ENCODE data around the gene MFF. TPM values are rescaled to one million over a fixed set of nuclear protein-coding genes. Genes with fewer than 3 reads are reported as not detected.

MFF gene
- 100 to 1,000 TPM; 122 to 159 (median 148) TPM for polyA plus RNA-seq

DNA sequence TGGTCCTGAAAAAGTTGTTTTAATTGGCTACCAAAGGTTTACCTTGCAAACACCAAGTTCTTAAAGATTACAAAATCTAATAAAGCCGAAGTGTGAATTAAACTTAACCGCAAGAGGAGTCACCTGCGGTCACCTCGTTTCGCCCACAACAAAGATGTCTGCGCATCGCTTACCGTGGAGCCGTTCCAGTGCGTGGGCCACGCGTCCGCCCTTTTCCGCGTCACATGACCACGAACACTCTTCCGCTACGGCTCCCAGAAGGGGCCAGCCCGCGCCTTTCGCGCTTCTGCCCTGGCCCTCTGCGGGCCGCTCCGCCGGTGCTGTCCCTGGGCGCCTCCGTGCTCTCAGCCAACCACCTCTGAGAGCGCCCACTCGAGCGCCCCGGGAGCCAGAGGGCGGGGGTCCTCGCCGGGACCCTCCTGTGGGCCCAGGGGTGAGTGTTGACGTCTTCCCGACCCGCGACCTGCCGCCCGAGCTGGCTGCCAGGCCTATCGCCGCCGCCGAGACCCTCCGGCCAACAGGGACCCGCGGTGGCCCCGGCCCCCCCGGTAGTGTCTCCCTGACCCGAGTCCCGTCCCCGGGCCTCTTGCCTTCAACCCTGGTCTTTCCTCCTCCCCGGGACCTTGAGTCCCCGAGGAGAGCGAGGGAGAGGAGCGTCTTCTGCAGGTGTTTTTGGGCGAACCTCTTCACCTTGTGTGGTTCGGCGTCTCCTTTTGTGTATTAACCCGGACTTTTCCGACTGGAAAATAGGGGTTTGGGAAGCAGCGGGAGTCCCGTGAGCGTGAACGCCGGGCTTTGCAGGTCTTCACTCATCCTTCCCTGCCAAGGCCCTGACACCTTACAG lies at the start of gene MFF:
Gene MFF (plus strand): TSS at position 257 of the 844 bp plus-strand sequence. CDS start 5,415 bp downstream, outside the sequence.
- no peaks in the 10 kb centered on the region for H3K36me3 Mint-ChIP-seq
- peak within 1 kb of the TSS; percentile 83 to 92 (median 90) for H3K27ac Mint-ChIP-seq
- peaks cover 65 to 78% of the 10 kb centered on the region in 2 donors for H3K4me1 Mint-ChIP-seq
- DNase-seq = peak; percentile 92 to 93 (median 93)
- H3K4me3 Mint-ChIP-seq = peak within 1 kb of the TSS; percentile 91 to 96 (median 92)
- no peaks in the 10 kb centered on the region for H3K9me3 Mint-ChIP-seq
- H3K27me3 Mint-ChIP-seq (ENCODE audit: low read depth in 3 of 3) = peaks cover 6 to 11% (median 10%) of the 10 kb centered on the region in 3 donors

DNA sequence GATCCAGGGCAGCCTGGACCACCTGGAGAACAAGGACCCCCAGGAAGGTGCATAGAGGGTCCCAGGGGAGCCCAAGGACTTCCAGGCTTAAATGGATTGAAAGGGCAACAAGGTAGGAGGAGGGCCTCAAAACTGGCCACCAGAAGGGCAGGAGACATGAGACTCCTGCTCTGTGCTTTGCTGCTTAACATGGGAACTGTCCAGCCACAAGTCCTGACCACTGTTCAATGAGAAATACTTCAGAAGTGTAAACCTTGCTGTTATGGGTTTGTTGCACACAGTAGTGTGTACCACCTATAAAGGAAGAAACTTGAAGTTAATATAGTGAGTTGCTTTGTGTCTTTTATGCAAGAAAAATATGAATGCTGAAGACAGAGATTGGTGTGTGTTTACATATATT lies 44.2 kb upstream of the MFF start:
- Mint-ChIP-seq H3K4me1 (no peaks in the 10 kb centered on the region), H3K9me3 (no peaks in the 10 kb centered on the region), H3K27ac (no peak overlapping the region), H3K4me3 (no peak overlapping the region), H3K36me3 (peaks cover 0 to 3% (median 0%) of the 10 kb centered on the region in 3 donors), H3K27me3 (ENCODE audit: low read depth in 3 of 3) (peaks cover 0 to 3% (median 0%) of the 10 kb centered on the region in 3 donors)
- DNase-seq = no peak

GRCh38 chr2:227285741-227286236 lies 39.3 kb upstream of the MFF start:
- no peak overlapping the region for H3K4me3 Mint-ChIP-seq
- no peak for DNase-seq
- H3K4me1 Mint-ChIP-seq = no peaks in the 10 kb centered on the region
- peaks cover 0 to 3% (median 0%) of the 10 kb centered on the region in 3 donors for H3K36me3 Mint-ChIP-seq
- H3K27ac Mint-ChIP-seq = no peak overlapping the region
- no peaks in the 10 kb centered on the region for H3K9me3 Mint-ChIP-seq
- no peaks in the 10 kb centered on the region for H3K27me3 Mint-ChIP-seq (ENCODE audit: low read depth in 3 of 3)

GRCh38 chr2:227287771-227288170 lies 37.3 kb upstream of the MFF start:
- Mint-ChIP-seq H3K9me3 (no peaks in the 10 kb centered on the region), H3K27ac (no peak overlapping the region), H3K27me3 (ENCODE audit: low read depth in 3 of 3) (no peaks in the 10 kb centered on the region), H3K4me1 (no peaks in the 10 kb centered on the region), H3K36me3 (peaks cover 0 to 3% (median 0%) of the 10 kb centered on the region in 3 donors), H3K4me3 (no peak overlapping the region)
- DNase-seq = no peak

GRCh38 chr2:227292314-227292713 lies 32.7 kb upstream of the MFF start:
- Mint-ChIP-seq H3K9me3 (no peaks in the 10 kb centered on the region), H3K27ac (no peak overlapping the region), H3K36me3 (no peaks in the 10 kb centered on the region), H3K4me3 (no peak overlapping the region), H3K27me3 (ENCODE audit: low read depth in 3 of 3) (no peaks in the 10 kb centered on the region), H3K4me1 (no peaks in the 10 kb centered on the region)
- no peak for DNase-seq

GRCh38 chr2:227293531-227293930 lies 31.5 kb upstream of the MFF start:
- Mint-ChIP-seq H3K27ac (no peak overlapping the region), H3K9me3 (no peaks in the 10 kb centered on the region), H3K36me3 (no peaks in the 10 kb centered on the region), H3K27me3 (ENCODE audit: low read depth in 3 of 3) (no peaks in the 10 kb centered on the region), H3K4me1 (no peaks in the 10 kb centered on the region), H3K4me3 (no peak overlapping the region)
- no peak for DNase-seq

- Mint-ChIP-seq H3K27me3 (ENCODE audit: low read depth in 3 of 3) (peaks cover 0 to 2% (median 0%) of the 10 kb centered on the region in 3 donors), H3K4me1 (no peaks in the 10 kb centered on the region), H3K9me3 (no peaks in the 10 kb centered on the region), H3K4me3 (no peak overlapping the region), H3K36me3 (no peaks in the 10 kb centered on the region), H3K27ac (no peak overlapping the region)
- no peak for DNase-seq
These were observed 29.2 kb upstream of the MFF start for GRCh38 chr2:227295806-227296205.

DNA sequence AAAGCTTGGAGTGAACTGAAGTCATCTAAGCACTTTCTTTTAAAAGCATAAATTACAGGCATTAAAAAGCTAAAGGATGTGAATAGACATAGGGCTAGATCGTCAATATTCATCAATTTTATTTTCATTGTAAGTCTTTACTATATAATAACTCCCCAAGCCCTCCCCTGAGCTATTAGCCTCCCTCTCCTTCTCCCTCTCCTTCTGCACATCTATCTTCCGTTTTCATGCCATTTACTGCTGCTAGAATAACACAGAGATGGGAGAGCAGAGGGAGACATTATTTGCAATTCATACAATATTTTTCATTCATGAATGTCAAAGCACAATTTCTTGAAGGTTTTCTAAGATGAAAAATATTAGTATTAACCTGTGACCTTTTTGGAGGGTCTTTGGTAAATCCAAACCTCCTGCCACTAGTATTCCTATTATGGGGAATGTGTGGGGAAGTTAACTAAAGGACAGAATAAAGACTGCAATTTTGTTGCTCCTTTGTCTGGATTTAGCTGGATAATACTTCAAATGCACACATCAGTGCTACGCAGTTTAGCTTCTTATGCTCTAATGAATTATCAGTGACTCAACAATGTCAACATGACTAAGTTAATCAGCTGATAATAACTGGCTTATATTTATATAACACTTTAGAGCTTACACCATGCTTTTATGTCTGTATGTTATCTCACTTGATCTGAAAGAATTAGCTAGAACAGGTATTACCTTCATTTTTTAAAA lies 28.2 kb upstream of the MFF start:
- Mint-ChIP-seq H3K4me3 (no peak overlapping the region), H3K4me1 (no peaks in the 10 kb centered on the region), H3K36me3 (no peaks in the 10 kb centered on the region), H3K27me3 (ENCODE audit: low read depth in 3 of 3) (peaks cover 0 to 2% (median 0%) of the 10 kb centered on the region in 3 donors), H3K27ac (no peak overlapping the region), H3K9me3 (no peaks in the 10 kb centered on the region)
- no peak for DNase-seq

GRCh38 chr2:227301523-227301922 lies 23.5 kb upstream of the MFF start:
- no peak for DNase-seq
- Mint-ChIP-seq H3K4me3 (no peak overlapping the region), H3K27ac (no peak overlapping the region), H3K9me3 (no peaks in the 10 kb centered on the region), H3K36me3 (peaks cover 0 to 4% (median 0%) of the 10 kb centered on the region in 3 donors), H3K4me1 (no peaks in the 10 kb centered on the region), H3K27me3 (ENCODE audit: low read depth in 3 of 3) (peaks cover 0 to 4% (median 0%) of the 10 kb centered on the region in 3 donors)

DNA sequence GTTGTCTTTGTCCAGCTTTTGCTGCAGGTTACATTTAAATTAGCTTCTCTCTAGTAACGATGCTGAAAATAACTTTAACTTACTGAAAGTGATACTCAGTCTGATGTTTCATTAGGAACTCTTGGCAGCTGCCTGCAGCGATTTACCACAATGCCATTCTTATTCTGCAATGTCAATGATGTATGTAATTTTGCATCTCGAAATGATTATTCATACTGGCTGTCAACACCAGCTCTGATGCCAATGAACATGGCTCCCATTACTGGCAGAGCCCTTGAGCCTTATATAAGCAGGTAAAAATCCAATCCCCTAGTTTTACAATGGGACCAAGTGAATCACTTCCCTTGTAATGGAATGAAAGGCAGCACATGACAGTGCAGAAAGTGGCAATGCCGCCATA lies 16.3 kb upstream of the MFF start:
- Mint-ChIP-seq H3K4me1 (no peaks in the 10 kb centered on the region), H3K27ac (no peak overlapping the region)

DNA sequence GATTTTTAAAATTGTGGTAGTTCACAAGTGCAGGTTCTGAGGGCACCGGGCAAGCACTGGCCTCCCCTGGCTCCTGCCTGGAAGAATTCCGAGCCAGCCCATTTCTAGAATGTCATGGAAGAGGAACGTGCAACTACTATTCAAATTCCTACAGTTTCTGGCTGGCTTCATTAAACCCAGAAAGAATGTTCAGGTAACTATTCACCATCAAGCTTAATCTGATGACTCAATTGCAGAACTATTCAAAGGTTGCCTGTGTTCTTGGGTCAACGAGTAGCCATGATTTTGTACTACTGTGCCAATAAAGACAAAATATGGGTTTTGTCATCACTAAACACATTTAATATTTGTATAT lies 14.3 kb upstream of the MFF start:
- no peak for DNase-seq
- no peak overlapping the region for H3K4me3 Mint-ChIP-seq
- H3K4me1 Mint-ChIP-seq = no peaks in the 10 kb centered on the region
- no peaks in the 10 kb centered on the region for H3K9me3 Mint-ChIP-seq
- H3K36me3 Mint-ChIP-seq = no peaks in the 10 kb centered on the region
- no peak overlapping the region for H3K27ac Mint-ChIP-seq
- H3K27me3 Mint-ChIP-seq (ENCODE audit: low read depth in 3 of 3) = peaks cover 0 to 4% (median 4%) of the 10 kb centered on the region in 3 donors

More for the DNA sequence above, 16.3 kb upstream of the MFF start:
- Mint-ChIP-seq H3K9me3 (no peaks in the 10 kb centered on the region), H3K4me3 (no peak overlapping the region), H3K27me3 (ENCODE audit: low read depth in 3 of 3) (peaks cover 0 to 4% (median 2%) of the 10 kb centered on the region in 3 donors), H3K36me3 (peaks cover 0 to 4% (median 0%) of the 10 kb centered on the region in 3 donors)
- DNase-seq = no peak

- H3K9me3 Mint-ChIP-seq = no peaks in the 10 kb centered on the region
- no peaks in the 10 kb centered on the region for H3K36me3 Mint-ChIP-seq
- H3K4me3 Mint-ChIP-seq = no peak overlapping the region
- no peaks in the 10 kb centered on the region for H3K4me1 Mint-ChIP-seq
- H3K27ac Mint-ChIP-seq = no peak overlapping the region
- H3K27me3 Mint-ChIP-seq (ENCODE audit: low read depth in 3 of 3) = peaks cover 0 to 7% (median 4%) of the 10 kb centered on the region in 3 donors
- no peak for DNase-seq
These were observed 13.1 kb upstream of the MFF start for GRCh38 chr2:227311861-227312506.

- Mint-ChIP-seq H3K9me3 (no peaks in the 10 kb centered on the region), H3K27me3 (ENCODE audit: low read depth in 3 of 3) (peaks cover 0 to 7% (median 6%) of the 10 kb centered on the region in 3 donors), H3K4me3 (no peak overlapping the region), H3K36me3 (peaks cover 0 to 2% (median 0%) of the 10 kb centered on the region in 3 donors), H3K27ac (no peak overlapping the region), H3K4me1 (no peaks in the 10 kb centered on the region)
- no peak for DNase-seq
These were observed 12.5 kb upstream of the MFF start for GRCh38 chr2:227312579-227312978.

- peaks cover 0 to 7% (median 6%) of the 10 kb centered on the region in 3 donors for H3K27me3 Mint-ChIP-seq (ENCODE audit: low read depth in 3 of 3)
- no peak overlapping the region for H3K4me3 Mint-ChIP-seq
- no peak for DNase-seq
- peaks cover 0 to 4% (median 0%) of the 10 kb centered on the region in 3 donors for H3K36me3 Mint-ChIP-seq
- H3K4me1 Mint-ChIP-seq = no peaks in the 10 kb centered on the region
- no peak overlapping the region for H3K27ac Mint-ChIP-seq
- no peaks in the 10 kb centered on the region for H3K9me3 Mint-ChIP-seq
These were observed 11.7 kb upstream of the MFF start for GRCh38 chr2:227313310-227313709.
